ENCODE results near the gene PERP. TPM values are rescaled to one million over a fixed set of nuclear protein-coding genes. Genes with fewer than 3 reads are reported as not detected.

The PERP gene
- total RNA-seq, result 1.2 TPM

DNA sequence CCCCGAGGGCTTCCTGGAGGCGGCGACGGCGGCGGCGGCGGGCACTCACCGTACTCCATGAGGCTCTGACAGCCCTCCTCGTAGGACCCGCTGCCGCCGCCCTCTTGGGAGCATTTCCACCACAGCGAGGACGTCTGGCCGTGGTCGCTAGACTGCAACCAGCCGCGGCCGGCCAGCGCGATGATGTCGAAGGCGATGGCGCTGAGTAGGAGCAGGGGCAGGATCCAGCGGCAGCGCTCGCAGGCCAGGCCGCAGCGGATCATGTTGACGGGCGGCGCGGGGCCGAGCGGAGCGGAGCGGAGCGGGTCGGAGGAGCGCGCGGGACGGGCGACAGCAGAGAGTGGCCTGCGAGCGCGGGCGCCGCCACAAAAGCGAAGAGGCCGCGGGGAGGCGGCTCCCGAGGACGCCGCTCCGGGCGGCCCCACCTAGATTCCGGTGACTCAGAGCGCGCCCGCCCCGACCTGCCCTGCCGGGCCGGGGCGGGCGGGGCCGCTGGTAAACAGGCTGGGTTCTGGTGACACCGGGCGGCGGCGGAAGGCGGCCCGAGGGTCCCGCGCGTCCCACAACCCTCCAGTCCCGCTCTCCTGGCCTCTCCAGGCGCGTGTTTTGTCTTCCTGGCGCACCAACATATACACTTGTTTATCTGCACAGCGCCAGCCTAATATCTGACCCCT lies at the start of gene PERP:
TSS of gene PERP (minus strand) at position 342 of the 674 bp plus-strand sequence. CDS start at position 263, 79 bp downstream.

Other genes starting within 250 kb of the PERP start
- gene TNFAIP3, start 240.2 kb downstream of the PERP start, total RNA-seq, result 1.6 TPM
- 47.3 TPM for gene ARFGEF3, start 54.5 kb upstream of the PERP start, total RNA-seq
- gene PBOV1, start 111.1 kb upstream of the PERP start, total RNA-seq, result not detected

All from diencephalon (tissue), 1 donor.